IMR-90 (cell line): ENCODE data around the gene OR2H2.

ENCODE experiments used
- CEBPB ChIP-seq: IDR thresholded peaks from 2 replicates; pipeline ENCODE4 v1.6.1; 2012; ENCODE audit warnings: low read depth, low read length, improper control_type of control experiment
- FOS ChIP-seq: fragments of 150-350 bp; IDR thresholded peaks from 2 replicates; pipeline ENCODE4 v1.6.1; 2016; ENCODE audit warnings: low read depth, low read length
- MAFK ChIP-seq: IDR thresholded peaks from 2 replicates; pipeline ENCODE4 v1.6.1; 2012; ENCODE audit warnings: low read depth, low read length, improper control_type of control experiment
- MAZ ChIP-seq: IDR thresholded peaks from 2 replicates; pipeline ENCODE4 v1.6.1; 2012; ENCODE audit warnings: low read depth, mild to moderate bottlenecking, low read length, improper control_type of control experiment, moderate library complexity, borderline replicate concordance
- MXI1 ChIP-seq: IDR thresholded peaks from 2 replicates; pipeline ENCODE4 v1.6.1; 2012; ENCODE audit warnings: low read depth, mild to moderate bottlenecking, low read length, moderate library complexity, borderline replicate concordance
- POLR2A ChIP-seq: IDR thresholded peaks from 2 replicates; pipeline ENCODE4 v1.6.1; 2012; ENCODE audit warnings: mild to moderate bottlenecking, low read depth, low read length
- RAD21 ChIP-seq: IDR thresholded peaks from 2 replicates; pipeline ENCODE4 v1.6.1; 2012; ENCODE audit warnings: low read length, improper control_type of control experiment
- RCOR1 ChIP-seq: IDR thresholded peaks from 2 replicates; pipeline ENCODE4 v1.6.1; 2012; ENCODE audit warnings: mild to moderate bottlenecking, low read length, improper control_type of control experiment; ENCODE audit not compliant: insufficient replicate concordance
- RFX5 ChIP-seq: IDR thresholded peaks from 2 replicates; pipeline ENCODE4 v1.8.0; 2012; ENCODE audit warnings: low read depth, mild to moderate bottlenecking, low read length, moderate library complexity
- SMC3 ChIP-seq: fragments of 150-350 bp; IDR thresholded peaks from 2 replicates; pipeline ENCODE4 v1.6.1; 2016; ENCODE audit warnings: low read depth, mild to moderate bottlenecking, antibody characterized with exemption, low read length, moderate library complexity
- TF ChIP-seq, protein P1 (sequence below): fragments of 150-350 bp; IDR thresholded peaks from 2 replicates; pipeline ENCODE4 v1.6.1; 2016; ENCODE audit warnings: low read depth, mild to moderate bottlenecking, low read length, moderate library complexity, borderline replicate concordance
- TF ChIP-seq, protein P2 (sequence below): fragments of 150-350 bp; IDR thresholded peaks from 2 replicates; pipeline ENCODE4 v1.6.1; 2017; ENCODE audit warnings: mild to moderate bottlenecking, antibody characterized with exemption, low read length, low read depth
- TF ChIP-seq, protein P3 (sequence below): conservative IDR thresholded peaks from 2 replicates; pipeline ENCODE4 v1.5.1; 2012; ENCODE audit warnings: mild to moderate bottlenecking, low read depth, low read length, improper control_type of control experiment

DNA sequence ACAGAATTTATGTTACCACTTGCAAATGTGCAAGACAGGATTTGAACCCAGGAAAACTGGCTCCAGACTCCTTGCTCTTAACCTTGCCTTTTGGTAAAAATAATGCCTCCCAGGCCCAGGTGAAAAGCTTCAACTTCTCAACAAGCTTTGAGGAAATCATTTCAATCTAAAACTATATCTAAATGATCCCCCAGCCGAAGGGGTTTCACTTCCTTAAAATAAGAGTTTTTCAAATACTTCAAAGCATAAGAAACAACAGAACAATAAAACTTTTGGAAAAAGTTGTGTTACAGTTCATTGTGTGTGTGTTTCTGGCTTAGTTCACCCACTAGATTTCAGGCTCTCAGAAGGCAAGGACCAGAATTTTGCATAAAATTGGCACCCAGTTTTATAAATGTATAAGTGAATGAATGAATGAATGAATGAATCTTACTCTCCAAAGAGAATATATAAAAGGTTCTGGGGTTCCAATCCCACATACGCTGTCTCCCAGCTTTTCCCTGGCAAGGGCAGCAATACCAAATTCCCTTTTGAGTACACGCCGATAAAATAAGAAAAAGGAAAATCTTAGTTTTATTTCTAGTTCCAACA is 5.4 kb downstream of the OR2H2 start:
- TF ChIP-seq, protein P1, sequence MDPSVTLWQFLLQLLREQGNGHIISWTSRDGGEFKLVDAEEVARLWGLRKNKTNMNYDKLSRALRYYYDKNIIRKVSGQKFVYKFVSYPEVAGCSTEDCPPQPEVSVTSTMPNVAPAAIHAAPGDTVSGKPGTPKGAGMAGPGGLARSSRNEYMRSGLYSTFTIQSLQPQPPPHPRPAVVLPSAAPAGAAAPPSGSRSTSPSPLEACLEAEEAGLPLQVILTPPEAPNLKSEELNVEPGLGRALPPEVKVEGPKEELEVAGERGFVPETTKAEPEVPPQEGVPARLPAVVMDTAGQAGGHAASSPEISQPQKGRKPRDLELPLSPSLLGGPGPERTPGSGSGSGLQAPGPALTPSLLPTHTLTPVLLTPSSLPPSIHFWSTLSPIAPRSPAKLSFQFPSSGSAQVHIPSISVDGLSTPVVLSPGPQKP, result no peak
- TF ChIP-seq CEBPB, result no peak
- no peak for TF ChIP-seq MAZ
- no peak for TF ChIP-seq FOS
- TF ChIP-seq, protein P2, sequence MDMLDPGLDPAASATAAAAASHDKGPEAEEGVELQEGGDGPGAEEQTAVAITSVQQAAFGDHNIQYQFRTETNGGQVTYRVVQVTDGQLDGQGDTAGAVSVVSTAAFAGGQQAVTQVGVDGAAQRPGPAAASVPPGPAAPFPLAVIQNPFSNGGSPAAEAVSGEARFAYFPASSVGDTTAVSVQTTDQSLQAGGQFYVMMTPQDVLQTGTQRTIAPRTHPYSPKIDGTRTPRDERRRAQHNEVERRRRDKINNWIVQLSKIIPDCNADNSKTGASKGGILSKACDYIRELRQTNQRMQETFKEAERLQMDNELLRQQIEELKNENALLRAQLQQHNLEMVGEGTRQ, result no peak
- TF ChIP-seq POLR2A, result no peak
- TF ChIP-seq, protein P3, sequence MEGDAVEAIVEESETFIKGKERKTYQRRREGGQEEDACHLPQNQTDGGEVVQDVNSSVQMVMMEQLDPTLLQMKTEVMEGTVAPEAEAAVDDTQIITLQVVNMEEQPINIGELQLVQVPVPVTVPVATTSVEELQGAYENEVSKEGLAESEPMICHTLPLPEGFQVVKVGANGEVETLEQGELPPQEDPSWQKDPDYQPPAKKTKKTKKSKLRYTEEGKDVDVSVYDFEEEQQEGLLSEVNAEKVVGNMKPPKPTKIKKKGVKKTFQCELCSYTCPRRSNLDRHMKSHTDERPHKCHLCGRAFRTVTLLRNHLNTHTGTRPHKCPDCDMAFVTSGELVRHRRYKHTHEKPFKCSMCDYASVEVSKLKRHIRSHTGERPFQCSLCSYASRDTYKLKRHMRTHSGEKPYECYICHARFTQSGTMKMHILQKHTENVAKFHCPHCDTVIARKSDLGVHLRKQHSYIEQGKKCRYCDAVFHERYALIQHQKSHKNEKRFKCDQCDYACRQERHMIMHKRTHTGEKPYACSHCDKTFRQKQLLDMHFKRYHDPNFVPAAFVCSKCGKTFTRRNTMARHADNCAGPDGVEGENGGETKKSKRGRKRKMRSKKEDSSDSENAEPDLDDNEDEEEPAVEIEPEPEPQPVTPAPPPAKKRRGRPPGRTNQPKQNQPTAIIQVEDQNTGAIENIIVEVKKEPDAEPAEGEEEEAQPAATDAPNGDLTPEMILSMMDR, result no peak
- TF ChIP-seq MXI1, result no peak
- TF ChIP-seq SMC3, result no peak
- TF ChIP-seq MAFK, result no peak
- TF ChIP-seq RAD21, result no peak
- TF ChIP-seq RCOR1, result no peak
- TF ChIP-seq RFX5, result no peak
